GM12801 (cell line): Measurements from ENCODE around the gene SIRT1.

Source experiments
- TF ChIP-seq, protein P1 (sequence below): IDR thresholded peaks from one replicate; pipeline ENCODE4 v1.5.1; 2011; ENCODE audit warnings: control low read depth; ENCODE audit not compliant: insufficient read length; ENCODE audit errors: extremely low read depth

SIRT1 gene

DNA sequence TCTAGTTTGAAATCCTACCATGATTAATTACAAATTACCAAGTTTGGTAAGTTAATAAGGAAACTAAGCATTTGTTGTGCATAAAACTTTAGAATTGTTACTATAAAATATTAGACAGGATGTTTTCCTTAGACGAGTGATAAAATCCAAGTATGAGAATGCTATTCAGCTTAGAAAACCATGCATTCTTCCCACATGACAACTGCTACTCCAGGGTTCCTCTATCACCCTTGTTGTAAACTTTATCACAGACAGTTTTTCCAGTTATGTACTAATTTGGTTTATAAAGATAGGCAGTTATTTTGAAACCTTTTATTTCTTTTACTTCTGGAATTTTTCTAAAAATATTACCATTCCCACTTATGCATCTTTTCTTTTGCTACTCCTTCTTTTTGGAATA lies 52.0 kb downstream of the SIRT1 start:
- TF ChIP-seq, protein P1, sequence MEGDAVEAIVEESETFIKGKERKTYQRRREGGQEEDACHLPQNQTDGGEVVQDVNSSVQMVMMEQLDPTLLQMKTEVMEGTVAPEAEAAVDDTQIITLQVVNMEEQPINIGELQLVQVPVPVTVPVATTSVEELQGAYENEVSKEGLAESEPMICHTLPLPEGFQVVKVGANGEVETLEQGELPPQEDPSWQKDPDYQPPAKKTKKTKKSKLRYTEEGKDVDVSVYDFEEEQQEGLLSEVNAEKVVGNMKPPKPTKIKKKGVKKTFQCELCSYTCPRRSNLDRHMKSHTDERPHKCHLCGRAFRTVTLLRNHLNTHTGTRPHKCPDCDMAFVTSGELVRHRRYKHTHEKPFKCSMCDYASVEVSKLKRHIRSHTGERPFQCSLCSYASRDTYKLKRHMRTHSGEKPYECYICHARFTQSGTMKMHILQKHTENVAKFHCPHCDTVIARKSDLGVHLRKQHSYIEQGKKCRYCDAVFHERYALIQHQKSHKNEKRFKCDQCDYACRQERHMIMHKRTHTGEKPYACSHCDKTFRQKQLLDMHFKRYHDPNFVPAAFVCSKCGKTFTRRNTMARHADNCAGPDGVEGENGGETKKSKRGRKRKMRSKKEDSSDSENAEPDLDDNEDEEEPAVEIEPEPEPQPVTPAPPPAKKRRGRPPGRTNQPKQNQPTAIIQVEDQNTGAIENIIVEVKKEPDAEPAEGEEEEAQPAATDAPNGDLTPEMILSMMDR: no peak

DNA sequence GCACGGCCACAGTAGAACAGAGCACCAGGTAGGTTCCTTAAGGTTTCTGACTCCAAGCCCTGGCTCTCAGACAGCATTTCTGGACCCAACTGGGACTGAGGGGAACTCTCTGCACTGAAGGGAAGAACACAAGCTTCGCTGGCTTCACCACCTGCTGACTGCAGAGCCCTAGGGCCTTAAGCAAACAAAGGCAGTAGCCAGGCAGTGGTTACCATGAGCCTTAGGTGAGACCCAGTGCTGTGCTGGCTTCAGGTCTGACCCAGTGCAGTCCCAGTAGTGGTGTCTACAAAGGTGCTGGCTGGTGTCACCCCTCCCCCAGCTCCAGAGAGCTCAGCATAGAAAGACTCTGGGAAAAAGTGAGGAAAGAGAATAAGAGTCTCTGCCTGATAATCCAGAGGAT lies 59.5 kb downstream of the SIRT1 start:
- TF ChIP-seq, protein P1: no peak

DNA sequence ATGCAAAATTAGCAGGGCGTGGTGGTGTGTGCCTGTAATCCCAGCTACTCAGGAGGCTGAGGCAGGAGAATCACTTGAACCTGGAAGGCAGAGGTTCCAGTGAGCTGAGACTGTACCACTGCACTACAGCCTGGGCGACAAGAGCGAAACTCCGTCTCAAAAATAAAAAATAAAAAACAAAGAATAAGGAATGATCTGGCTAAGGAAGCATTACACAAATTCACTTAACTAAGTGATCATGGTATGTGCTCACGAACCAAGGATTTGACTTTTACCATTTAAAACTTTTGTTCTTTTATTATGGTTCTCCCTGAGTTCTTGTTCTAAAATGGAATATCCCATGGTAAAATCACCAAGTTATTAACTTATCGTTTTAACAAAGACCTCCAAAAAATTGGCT lies 71.2 kb downstream of the SIRT1 start:
- TF ChIP-seq, protein P1: no peak

DNA sequence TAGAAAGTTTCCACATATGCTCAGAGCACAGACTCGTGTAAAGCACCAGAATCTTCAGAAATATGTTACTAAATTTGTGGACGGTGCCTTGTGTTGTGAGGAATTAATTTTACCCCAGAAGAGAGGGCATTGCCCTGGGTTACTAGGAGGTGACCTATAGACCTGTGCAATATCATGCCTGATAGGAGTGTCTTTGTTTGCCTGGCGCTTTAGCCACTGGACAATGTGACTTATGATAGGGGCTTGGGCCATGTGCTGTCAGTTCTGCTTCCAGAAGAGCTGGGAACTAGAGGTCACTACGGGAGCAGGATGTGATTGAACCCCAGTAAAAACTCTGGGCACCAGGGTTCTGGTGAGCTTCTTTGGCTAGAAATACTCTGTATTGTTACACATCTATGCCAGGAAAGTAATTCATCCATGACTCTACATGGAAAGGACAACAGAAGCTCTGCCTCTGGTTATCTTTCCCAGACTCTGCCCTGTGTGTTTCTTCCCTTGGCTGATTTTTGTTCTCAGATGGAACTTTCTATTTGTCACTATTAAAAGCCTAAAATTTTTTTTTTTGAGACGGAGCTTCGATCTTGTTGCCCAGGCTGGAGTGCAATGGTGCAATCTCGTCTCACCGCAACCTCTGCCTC lies 75.5 kb downstream of the SIRT1 start:
- TF ChIP-seq, protein P1: no peak

DNA sequence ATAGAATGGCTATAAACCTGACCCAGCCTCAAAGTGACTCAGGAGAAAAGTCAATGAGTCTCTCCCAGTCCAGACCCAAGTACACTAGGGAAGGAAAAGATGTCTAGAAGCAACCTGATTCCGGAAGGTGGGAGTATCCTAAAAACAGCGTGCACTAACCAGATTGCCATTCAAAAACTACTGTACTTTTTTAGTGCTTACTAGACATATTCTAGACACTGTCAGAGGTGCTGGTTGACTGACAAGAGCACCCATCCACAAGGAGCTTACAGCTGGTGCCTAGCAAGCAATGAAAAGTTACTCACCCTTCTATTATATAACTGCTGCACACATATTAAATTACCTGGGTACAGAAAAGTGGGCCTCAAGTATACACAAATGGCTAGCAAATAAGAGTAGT lies 81.0 kb downstream of the SIRT1 start:
- TF ChIP-seq, protein P1: no peak
